ENCODE results near the gene RAP2A.

Gene RAP2A

GRCh38 chr13:97433727-97434396, at the start of gene RAP2A:
Gene RAP2A (plus strand): TSS chr13:97434169. CDS start chr13:97434471, 302 bp downstream.
- peak; percentile 76 to 79 for DNase-seq (ENCODE audit: low read depth in 1 of 2, low spot score in 1 of 2)

GRCh38 chr13:97384371-97384770, 49.6 kb upstream of the RAP2A start:
- DNase-seq (ENCODE audit: low read depth in 1 of 2, low spot score in 1 of 2), result no peak

- DNase-seq (ENCODE audit: low read depth in 1 of 2, low spot score in 1 of 2), result no peak
Observed at GRCh38 chr13:97385146-97385545, 48.8 kb upstream of the RAP2A start.

- no peak for DNase-seq (ENCODE audit: low read depth in 1 of 2, low spot score in 1 of 2)
Observed at GRCh38 chr13:97385854-97386253, 48.1 kb upstream of the RAP2A start.

GRCh38 chr13:97386801-97387484, 47.0 kb upstream of the RAP2A start:
- DNase-seq (ENCODE audit: low read depth in 1 of 2, low spot score in 1 of 2), result no peak

GRCh38 chr13:97387485-97387839, 46.5 kb upstream of the RAP2A start:
- DNase-seq (ENCODE audit: low read depth in 1 of 2, low spot score in 1 of 2), result no peak

- no peak for DNase-seq (ENCODE audit: low read depth in 1 of 2, low spot score in 1 of 2)
Observed at GRCh38 chr13:97387890-97388289, 46.1 kb upstream of the RAP2A start.

GRCh38 chr13:97388373-97388772, 45.6 kb upstream of the RAP2A start:
- DNase-seq (ENCODE audit: low read depth in 1 of 2, low spot score in 1 of 2), result no peak

GRCh38 chr13:97390941-97391600, 42.9 kb upstream of the RAP2A start:
- DNase-seq (ENCODE audit: low read depth in 1 of 2, low spot score in 1 of 2), result no peak

- DNase-seq (ENCODE audit: low read depth in 1 of 2, low spot score in 1 of 2), result no peak
Observed at GRCh38 chr13:97392020-97392419, 41.9 kb upstream of the RAP2A start.

GRCh38 chr13:97394542-97394941, 39.4 kb upstream of the RAP2A start:
- no peak for DNase-seq (ENCODE audit: low read depth in 1 of 2, low spot score in 1 of 2)

GRCh38 chr13:97395447-97396136, 38.4 kb upstream of the RAP2A start:
- DNase-seq (ENCODE audit: low read depth in 1 of 2, low spot score in 1 of 2), result no peak

GRCh38 chr13:97397267-97397666, 36.7 kb upstream of the RAP2A start:
- no peak for DNase-seq (ENCODE audit: low read depth in 1 of 2, low spot score in 1 of 2)

- DNase-seq (ENCODE audit: low read depth in 1 of 2, low spot score in 1 of 2), result no peak
Observed at GRCh38 chr13:97401421-97401820, 32.5 kb upstream of the RAP2A start.

- DNase-seq (ENCODE audit: low read depth in 1 of 2, low spot score in 1 of 2), result no peak
Observed at GRCh38 chr13:97403893-97404750, 29.8 kb upstream of the RAP2A start.

GRCh38 chr13:97407540-97407939, 26.4 kb upstream of the RAP2A start:
- no peak for DNase-seq (ENCODE audit: low read depth in 1 of 2, low spot score in 1 of 2)

- no peak for DNase-seq (ENCODE audit: low read depth in 1 of 2, low spot score in 1 of 2)
Observed at GRCh38 chr13:97408938-97409337, 25.0 kb upstream of the RAP2A start.

GRCh38 chr13:97411984-97412383, 22.0 kb upstream of the RAP2A start:
- DNase-seq (ENCODE audit: low read depth in 1 of 2, low spot score in 1 of 2), result no peak

- no peak for DNase-seq (ENCODE audit: low read depth in 1 of 2, low spot score in 1 of 2)
Observed at GRCh38 chr13:97413694-97414093, 20.3 kb upstream of the RAP2A start.

- no peak for DNase-seq (ENCODE audit: low read depth in 1 of 2, low spot score in 1 of 2)
Observed at GRCh38 chr13:97414392-97414791, 19.6 kb upstream of the RAP2A start.

- no peak for DNase-seq (ENCODE audit: low read depth in 1 of 2, low spot score in 1 of 2)
Observed at GRCh38 chr13:97417698-97418097, 16.3 kb upstream of the RAP2A start.

Measured in stimulated activated CD4-positive, alpha-beta T cell treated with anti-CD3 and anti-CD28 coated beads, Interleukin-15, amount 100 ng/mL, for 1 hour (primary cell).